ENCODE data around the gene CLK4.

CLK4 gene

DNA sequence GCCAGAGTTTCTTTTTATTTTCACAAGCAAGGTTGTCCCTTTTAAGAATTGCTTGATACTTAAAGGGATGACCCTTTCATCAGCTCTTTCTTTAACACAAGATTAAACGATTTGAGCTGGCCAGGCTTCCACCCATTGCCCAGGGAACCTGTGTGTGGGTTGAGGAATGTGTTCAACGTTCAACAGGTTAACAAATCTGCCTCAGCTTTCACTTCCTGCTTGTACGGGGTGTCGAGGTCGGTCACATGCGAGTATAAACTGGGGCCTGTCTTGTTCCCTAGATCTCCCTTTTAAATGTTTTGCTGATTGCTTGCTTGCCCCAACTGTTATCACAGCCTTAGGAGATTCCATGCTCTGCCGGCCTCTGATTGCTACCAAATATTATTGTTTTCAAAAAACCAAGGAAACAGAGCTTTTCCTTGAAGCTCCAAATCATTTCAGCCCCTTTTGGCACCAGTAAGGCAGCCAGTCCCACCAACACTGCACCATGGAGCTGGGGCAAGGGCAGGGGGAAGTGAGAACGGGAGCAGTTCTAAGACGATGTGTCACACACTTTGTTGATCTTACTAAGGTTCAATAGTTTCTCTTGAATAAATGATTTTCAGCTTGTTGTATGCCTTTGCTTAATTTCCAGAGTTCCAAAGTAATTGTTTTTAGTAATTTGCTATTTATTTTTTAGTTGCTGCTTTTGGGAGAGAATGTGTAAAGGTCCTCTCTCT lies 10.7 kb upstream of the CLK4 start:
- no peak for DNase-seq (ENCODE audit: low read depth in 2 of 2)

- no peak for DNase-seq (ENCODE audit: low read depth in 2 of 2)
These were observed 5.4 kb upstream of the CLK4 start for GRCh38 chr5:178632285-178632684.

DNA sequence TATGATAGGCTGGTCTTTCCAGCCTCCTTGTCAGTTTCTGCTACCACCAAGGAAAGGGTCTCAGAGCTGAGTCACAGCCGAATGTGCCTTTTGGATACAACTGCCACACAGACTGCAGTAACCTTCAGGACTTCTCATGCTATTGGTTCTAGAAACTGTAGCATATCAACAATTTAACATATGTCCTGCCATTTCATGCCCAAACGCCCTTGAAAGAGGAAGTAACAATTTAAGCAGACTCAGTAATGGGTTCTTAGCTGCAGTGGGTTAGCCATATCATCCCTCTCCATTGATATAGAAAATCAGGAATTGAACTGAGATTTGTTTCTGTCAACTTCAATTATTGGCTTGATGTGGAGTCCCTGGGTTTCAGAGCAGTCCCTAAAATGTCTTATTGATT lies 4.1 kb upstream of the CLK4 start:
- no peak for DNase-seq (ENCODE audit: low read depth in 2 of 2)

DNA sequence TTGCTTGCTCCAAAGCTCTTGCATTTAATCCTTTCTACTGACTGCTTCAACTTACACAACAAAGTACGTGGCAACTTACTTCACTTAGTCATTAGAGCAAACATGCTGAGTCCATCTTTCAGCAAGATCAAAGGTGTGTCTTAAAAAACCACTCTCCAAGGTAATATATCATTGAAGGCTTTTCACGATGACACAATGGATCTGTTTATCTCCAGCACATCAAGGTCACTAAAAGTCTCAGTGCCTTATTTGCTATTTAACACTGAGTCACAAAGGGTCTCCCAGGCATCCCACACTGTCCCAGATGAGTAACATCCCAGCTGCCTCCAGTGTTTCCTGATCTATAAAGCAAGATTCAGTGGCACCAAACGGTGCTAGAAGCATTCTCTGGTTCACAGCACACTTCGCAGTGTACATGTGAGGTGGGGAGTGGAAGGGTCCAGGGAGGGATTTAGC lies 3.7 kb upstream of the CLK4 start:
- DNase-seq (ENCODE audit: low read depth in 2 of 2), result no peak

DNA sequence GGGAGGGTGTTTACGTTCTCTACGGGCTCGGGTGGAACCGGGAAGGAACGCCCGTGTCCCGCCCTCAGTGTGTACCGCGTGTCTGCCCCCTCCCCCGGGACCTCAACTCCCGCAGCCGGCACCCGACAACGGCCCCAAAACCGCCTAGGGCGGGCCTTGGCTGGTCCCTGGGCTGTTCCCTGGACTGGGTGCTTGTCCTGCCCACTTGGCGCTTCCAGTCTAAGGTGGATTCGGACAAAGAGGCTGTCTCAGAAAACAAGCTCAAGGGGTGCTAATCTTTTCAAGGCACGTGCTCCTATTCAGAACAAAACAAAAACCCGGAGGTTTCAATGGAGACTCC lies 379 bp upstream of the CLK4 start:
- no peak for DNase-seq (ENCODE audit: low read depth in 2 of 2)

DNA sequence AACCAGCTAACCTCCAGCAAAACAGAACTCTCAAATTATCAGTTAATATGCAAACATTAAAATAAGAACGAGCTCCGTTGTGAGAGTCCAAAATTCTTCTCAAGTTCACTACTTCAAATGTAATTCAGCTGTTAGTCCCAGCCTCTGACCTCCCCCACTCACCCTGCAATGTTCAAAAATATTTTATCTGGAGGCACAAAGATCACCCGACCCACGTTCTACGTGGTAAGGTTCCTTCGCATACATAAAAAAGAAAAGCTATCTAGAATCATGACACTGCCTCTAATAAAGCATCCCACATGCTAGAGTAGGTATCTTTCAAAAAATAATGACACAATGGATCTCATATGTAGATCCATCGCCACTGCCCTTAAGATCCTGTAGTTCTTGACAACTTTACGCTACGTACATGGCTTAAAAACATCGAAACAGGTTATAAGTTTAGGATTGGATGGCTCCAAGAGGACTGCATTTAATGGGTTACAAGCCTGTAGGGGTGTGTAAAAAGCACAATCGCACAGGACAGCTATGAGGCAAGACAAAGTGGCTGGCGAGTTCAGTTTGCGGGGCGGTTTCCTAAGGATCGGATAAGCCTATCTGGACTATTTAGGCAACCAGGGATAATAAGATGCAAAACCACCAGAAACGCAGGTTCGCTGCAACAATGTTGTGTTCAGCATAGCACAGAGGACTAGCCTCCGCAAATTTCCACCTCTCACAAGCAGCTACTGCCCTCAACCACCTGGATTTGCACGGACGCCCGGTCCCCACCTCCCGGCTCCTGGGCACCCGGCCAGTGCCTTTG lies 969 bp downstream of the CLK4 start:
- DNase-seq (ENCODE audit: low read depth in 2 of 2), result no peak

DNA sequence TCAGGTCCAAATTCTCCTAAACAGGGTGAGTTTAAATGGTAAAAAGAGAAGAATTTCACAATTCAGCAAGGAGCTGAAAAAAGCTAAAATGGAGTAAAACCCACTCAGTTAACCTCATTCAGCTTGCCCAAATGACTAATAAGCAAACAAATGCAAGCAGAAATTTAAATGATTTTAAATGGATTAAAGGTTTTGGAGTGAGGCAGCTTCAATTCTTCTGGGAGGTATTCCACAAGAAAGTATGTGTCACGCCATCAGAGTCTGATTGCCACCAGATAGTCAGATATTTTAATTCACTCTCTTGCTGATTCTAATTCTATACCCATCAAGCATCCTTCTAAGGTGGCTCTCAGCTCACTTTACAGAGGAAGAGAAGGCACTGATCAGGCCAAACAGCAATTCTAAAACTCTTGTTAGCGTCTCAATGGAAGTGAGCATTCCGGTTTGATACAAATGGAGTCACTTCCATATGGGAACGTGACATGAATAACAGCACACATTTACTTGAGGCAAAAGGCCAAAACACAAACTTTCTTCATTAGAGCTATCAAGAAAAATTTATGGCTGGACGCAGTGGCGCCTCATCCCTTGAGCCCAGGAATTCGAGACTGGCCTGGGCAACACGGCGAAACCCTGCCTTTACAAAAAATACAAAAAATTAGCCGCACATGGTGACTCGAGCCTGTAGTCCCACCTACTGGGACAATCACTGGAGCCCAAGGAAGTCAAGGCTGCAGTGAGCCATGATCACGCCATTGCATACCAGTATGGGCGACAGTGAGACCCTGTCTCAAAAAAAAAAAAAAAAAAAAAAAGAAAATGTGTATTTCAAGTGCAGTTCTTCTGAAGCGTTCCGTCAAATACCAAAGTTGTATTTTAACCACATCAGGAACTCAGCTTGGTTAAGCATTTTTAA lies 2.0 kb downstream of the CLK4 start:
- no peak for DNase-seq (ENCODE audit: low read depth in 2 of 2)

- no peak for DNase-seq (ENCODE audit: low read depth in 2 of 2)
These were observed 4.1 kb downstream of the CLK4 start for GRCh38 chr5:178622679-178623247.

GRCh38 chr5:178619390-178619789 lies 7.5 kb downstream of the CLK4 start:
- no peak for DNase-seq (ENCODE audit: low read depth in 2 of 2)

- no peak for DNase-seq (ENCODE audit: low read depth in 2 of 2)
These were observed 14.6 kb downstream of the CLK4 start for GRCh38 chr5:178612299-178612698.

DNA sequence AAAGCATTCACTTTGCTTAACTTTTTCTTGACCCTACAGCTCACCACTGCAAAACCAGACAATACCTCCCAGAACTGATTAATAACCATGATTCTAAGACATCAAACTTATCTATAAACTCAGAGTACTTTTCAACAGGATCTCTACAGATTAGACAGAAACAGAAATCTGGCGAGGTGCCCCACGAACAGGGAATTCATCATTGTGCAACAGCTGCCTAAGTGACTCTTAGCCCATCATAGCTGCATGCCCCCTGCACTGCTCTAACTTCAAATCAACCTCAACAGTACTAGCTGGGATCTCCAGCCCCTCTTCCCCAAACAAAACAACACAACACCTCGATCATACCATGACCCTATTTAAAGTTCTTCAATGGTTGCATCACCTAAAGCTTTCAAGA lies 20.6 kb downstream of the CLK4 start:
- no peak for DNase-seq (ENCODE audit: low read depth in 2 of 2)

GRCh38 chr5:178605788-178606187 lies 21.1 kb downstream of the CLK4 start:
- no peak for DNase-seq (ENCODE audit: low read depth in 2 of 2)

DNA sequence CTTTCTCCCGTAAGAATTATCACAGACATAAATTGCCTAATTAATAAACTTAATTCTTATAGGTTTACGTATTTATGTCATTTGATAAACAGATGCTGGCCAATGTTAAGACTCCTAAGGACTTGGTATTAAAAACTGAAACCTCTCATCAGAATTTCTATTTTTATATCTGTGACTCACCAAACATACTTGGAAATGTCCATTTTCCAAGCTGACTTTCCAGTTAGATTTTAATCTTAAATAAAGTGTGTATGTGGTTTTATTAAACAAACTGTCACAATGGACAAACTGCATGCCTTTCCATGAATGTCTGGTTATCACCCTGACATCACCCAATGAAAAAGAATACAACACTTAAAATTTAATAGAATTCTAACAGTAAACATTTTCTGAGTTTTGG lies 24.1 kb downstream of the CLK4 start:
- DNase-seq (ENCODE audit: low read depth in 2 of 2), result no peak

DNA sequence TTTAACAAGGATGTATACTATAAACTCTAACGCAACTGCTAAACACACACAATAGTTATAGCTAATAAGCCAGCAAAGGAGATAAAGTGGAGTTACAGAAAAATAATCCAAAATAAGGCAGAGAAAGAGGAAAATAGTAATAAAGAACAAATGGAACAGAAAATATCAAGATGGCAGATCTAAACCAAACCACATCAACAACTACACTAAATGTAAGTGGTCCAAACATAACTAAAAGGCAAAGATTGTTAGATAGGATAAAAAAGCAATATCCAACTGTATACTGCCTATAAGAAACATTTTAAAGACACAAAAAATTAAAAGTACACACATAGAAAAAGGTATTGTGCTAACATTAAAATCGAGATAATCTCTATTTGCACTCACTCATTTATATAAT lies 31.1 kb downstream of the CLK4 start:
- no peak for DNase-seq (ENCODE audit: low read depth in 2 of 2)

DNA sequence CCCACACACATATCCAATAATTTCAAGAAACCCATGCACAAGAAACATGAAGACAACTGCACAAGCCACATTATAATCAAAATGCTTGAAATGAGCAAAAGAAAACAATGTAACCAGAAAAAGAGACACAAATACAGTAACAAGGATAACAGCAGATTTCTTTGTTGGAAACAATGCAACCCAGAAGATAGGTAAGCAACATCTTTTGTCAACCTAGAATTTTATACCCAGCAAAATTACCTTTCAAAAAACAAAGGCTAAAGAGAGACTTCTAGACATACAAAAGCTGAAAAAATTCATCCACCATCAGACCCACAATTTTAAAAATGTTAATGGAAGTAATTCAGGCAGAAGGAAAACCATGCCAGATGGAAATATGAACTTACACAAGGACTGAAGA lies 31.7 kb downstream of the CLK4 start:
- DNase-seq (ENCODE audit: low read depth in 2 of 2), result no peak

DNA sequence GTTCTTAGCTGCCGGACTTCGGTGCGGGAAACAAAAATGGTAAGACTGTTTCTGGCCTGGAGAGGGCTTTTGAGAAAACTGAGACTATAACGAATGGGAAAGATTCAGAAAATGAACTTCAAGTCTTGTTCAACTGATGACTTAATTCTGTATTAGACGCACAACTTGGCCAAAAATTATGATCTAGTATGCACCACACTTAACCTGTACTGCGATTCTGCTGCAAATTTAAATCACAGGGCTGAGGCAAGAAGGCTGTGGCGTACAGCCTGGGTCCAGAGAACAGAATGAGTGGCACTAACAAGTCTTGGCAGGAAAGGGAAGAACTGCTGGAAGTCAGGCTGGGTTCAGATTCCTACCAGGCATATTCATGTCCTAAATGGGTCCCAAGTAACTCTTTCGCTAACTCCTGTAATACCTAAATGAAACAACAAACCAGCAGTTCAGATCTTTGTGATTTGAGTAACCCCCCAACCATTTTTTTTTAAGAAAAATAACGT lies 35.9 kb downstream of the CLK4 start:
- DNase-seq (ENCODE audit: low read depth in 2 of 2), result no peak

- no peak for DNase-seq (ENCODE audit: low read depth in 2 of 2)
These were observed 36.5 kb downstream of the CLK4 start, which contains the start of gene COL23A1 for GRCh38 chr5:178590141-178590923. Gene COL23A1, minus strand, starts transcription at chr5:178590393.

DNA sequence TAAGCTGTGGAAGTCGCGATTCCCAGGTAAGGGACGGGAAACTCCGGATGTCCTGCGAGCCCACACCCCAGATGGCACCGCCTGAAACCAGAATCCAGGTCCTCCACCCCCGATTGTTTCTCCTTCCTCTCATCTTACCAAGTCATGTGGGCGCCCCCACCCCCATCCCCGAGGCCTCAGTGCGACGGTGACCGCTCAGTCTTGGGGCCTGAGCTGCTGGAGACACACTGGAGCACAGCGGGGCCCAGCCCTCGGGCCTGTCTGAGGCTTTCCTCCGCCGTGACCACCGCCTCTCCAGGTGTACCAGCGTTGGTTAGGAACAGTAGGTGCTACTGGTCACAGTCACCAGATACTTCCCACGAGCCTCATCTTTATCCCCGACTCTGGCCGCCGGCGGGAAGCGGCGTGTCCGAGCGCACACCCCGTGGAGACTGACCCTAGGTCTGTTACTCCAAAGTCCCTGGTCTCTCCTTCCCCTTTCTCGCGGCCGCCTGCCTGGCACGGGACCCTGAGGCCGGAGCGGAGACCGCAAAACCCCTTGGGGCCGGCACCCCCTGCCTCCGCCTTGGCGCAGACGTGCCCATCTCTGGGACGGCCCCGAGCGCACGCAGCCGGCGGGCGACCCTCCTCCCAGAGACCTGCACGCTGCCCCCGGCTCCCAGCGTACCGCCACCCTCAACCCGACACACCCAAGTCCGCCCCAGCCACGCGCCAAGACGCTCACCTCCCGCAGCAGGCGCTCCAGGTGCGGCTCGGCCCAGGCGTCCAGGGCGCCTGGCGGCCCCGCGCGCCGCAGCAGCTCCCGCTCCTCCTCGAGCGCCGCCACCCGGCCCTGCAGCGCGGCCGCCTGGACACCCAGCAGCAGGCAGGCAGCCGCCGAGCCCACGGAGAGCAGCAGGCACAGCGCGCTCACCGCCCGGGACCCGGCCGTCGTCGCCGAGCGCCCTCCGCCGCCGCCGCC lies 37.4 kb downstream of the CLK4 start:
- no peak for DNase-seq (ENCODE audit: low read depth in 2 of 2)

GRCh38 chr5:178588769-178589168 lies 38.1 kb downstream of the CLK4 start:
- no peak for DNase-seq (ENCODE audit: low read depth in 2 of 2)
